ENCODE measurements around the gene ATOSB.
A peak's percentile ranks its signal among the peaks of the same experiment; 100 is the strongest.

Gene ATOSB

GRCh38 chr9:35089434-35089833 is 26.2 kb downstream of the ATOSB start:
- FAIRE-seq, result no peak
- no peak for DNase-seq (ENCODE audit: low spot score)

GRCh38 chr9:35085078-35085477 is 30.6 kb downstream of the ATOSB start:
- FAIRE-seq (no peak), DNase-seq (ENCODE audit: low spot score) (no peak)

GRCh38 chr9:35079426-35080341 is 36.0 kb downstream of the ATOSB start, which contains the start of gene FANCG:
FANCG (minus strand) TSS chr9:35079942; CDS start chr9:35079524, 418 bp downstream.
- FAIRE-seq (peak; percentile 52), DNase-seq (ENCODE audit: low spot score) (peak; percentile 95)

GRCh38 chr9:35079041-35079425 is 36.6 kb downstream of the ATOSB start:
- no peak for DNase-seq (ENCODE audit: low spot score)
- no peak for FAIRE-seq

- FAIRE-seq (no peak), DNase-seq (ENCODE audit: low spot score) (no peak)
Observed at GRCh38 chr9:35078066-35078465, 37.6 kb downstream of the ATOSB start.

- DNase-seq (ENCODE audit: low spot score), result no peak
- no peak for FAIRE-seq
Observed at GRCh38 chr9:35076848-35077247, 38.8 kb downstream of the ATOSB start.

GRCh38 chr9:35075358-35075757 is 40.3 kb downstream of the ATOSB start:
- DNase-seq (ENCODE audit: low spot score) (no peak), FAIRE-seq (no peak)

GRCh38 chr9:35074791-35075190 is 40.9 kb downstream of the ATOSB start:
- DNase-seq (ENCODE audit: low spot score) (no peak), FAIRE-seq (no peak)

- FAIRE-seq, result no peak
- DNase-seq (ENCODE audit: low spot score), result no peak
Observed at GRCh38 chr9:35074141-35074540, 41.5 kb downstream of the ATOSB start.

- DNase-seq (ENCODE audit: low spot score), result no peak
- FAIRE-seq, result no peak
Observed at GRCh38 chr9:35073279-35073612, 42.4 kb downstream of the ATOSB start.

GRCh38 chr9:35072461-35073278 is 43.0 kb downstream of the ATOSB start, which contains the start of gene VCP:
VCP (minus strand) TSS chr9:35072625; CDS start chr9:35072353, 272 bp downstream.
- DNase-seq (ENCODE audit: low spot score), result peak; percentile 100
- FAIRE-seq, result peak; percentile 87

GRCh38 chr9:35071814-35072460 is 43.7 kb downstream of the ATOSB start:
- DNase-seq (ENCODE audit: low spot score), result peak; percentile 89

GRCh38 chr9:35070823-35071813 is 44.5 kb downstream of the ATOSB start:
- DNase-seq (ENCODE audit: low spot score) (no peak), FAIRE-seq (no peak)

More at GRCh38 chr9:35071814-35072460, 43.7 kb downstream of the ATOSB start:
- no peak for FAIRE-seq

GRCh38 chr9:35069020-35069419 is 46.6 kb downstream of the ATOSB start:
- FAIRE-seq (no peak), DNase-seq (ENCODE audit: low spot score) (no peak)

GRCh38 chr9:35067056-35067455 is 48.6 kb downstream of the ATOSB start:
- DNase-seq (ENCODE audit: low spot score), result no peak
- FAIRE-seq, result no peak

GRCh38 chr9:35060548-35061207 is 55.0 kb downstream of the ATOSB start:
- FAIRE-seq (no peak), DNase-seq (ENCODE audit: low spot score) (no peak)

- DNase-seq (ENCODE audit: low spot score) (no peak), FAIRE-seq (no peak)
Observed at GRCh38 chr9:35059438-35059837, 56.2 kb downstream of the ATOSB start.

- DNase-seq (ENCODE audit: low spot score), result no peak
- no peak for FAIRE-seq
Observed at GRCh38 chr9:35057271-35057620, 58.4 kb downstream of the ATOSB start.

GRCh38 chr9:35056571-35057270 is 58.9 kb downstream of the ATOSB start:
- DNase-seq (ENCODE audit: low spot score), result no peak
- peak; percentile 59 for FAIRE-seq
